Occipital lobe (tissue), 2 donors: ENCODE data around the gene TMEM184B. TPM values are rescaled to one million over a fixed set of nuclear protein-coding genes. Genes with fewer than 3 reads are reported as not detected.

Source experiments
- DNase-seq: peaks from one replicate; lab custom pipeline; 2025; lab: John Stamatoyannopoulos, UW
- total RNA-seq: library from RNA; depleted of rRNA; stranded (reverse); fragments of >200 nt; gene quantifications from one replicate; pipeline ENCODE4 v1.2.3, GENCODE V29; 2014

Gene TMEM184B
- total RNA-seq, 1 donor from 2014 or later, result 10.9 TPM

DNA sequence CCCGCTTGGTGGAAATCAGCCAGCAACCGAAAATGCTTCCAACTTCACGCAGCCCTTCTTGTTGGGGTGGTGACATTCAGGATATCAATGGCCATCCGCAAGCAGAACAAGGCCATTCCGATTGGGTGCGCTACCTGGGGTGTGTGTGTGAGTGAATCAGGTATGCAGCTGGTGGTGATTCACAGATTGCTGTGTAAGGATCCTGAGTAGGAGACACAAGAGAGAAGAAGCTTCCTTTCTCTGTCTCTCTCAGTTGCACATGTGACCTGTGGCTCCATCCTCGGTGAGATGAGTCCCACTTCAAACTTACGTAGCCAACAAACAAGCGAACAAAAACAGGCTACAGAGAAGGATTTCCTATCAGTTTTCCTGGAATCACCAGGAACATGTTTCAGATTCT lies 9.6 kb upstream of the TMEM184B start:
- no peak for DNase-seq

DNA sequence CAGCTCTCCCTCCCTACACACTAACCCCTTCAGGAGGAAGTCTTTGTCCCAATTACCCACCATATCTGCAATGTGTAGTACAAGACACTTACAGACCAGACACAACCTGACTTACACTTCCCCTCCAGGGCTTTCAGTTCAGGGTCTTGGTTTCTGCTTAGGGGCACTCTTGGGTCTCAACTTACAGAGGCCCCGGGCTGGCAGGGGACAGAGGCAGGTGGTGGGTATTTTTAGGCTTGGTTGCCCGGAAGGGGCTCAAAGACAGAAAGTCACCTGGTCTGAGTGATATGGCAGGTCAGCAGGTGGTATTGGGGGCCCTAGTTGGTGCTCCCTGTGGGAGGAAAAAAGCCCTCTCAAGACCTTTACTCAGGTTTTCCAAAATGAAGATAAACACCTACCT lies 3.4 kb upstream of the TMEM184B start:
- no peak for DNase-seq

DNA sequence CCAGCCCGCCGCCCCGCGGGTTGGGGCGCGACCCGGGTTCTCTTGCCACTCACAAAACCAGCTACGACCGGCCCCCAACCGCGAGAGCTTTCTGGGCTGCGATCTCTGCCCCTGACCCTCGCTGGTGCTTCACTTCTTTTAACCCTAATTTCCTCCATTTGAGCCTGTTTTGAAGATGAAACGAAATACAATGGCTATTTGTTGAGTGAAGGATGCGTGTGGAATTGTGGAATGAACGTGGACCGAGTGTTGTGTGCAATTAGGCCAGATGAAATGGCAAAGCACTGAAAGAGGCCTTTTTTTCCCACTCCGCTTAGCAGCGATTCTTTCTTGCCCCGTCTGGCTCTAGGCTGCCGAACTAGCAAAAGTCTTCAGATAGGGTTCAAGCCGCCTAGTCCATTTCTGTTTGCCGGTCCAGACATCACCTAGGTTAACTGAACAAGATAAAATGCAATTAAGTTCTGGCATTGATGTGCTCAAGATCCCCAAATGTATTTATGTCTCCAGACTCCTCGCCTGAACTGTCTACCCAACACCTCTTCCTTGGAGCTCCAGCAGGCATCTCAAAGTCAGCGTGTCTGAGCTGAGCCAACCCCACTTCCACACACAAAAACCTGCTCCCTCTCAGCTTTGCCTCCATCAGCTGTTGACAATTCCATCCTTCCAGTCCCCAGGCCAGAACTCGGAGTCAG lies 471 bp upstream of the TMEM184B start:
- DNase-seq, result no peak

DNA sequence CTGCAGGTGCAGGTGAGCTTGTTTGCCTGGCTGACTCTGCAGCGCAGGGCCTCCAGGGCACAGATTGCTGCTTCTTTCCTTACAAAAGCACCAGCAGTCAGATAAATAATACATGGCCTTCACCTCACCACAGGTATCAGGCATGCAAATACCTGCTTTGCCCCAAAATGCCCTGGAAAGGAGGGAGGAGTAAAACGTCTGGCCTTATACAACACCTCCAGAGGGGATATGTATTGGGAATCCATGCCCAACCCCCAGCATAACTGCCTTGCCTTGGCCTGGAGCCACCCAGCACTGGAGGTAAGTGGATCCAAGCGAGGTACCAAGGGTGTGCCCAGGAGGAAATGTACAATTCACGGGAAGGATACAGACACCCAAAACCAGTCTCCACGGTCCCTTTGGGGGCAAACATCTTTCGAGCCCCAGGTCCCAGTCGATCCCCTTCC lies 860 bp downstream of the TMEM184B start:
- no peak for DNase-seq

DNA sequence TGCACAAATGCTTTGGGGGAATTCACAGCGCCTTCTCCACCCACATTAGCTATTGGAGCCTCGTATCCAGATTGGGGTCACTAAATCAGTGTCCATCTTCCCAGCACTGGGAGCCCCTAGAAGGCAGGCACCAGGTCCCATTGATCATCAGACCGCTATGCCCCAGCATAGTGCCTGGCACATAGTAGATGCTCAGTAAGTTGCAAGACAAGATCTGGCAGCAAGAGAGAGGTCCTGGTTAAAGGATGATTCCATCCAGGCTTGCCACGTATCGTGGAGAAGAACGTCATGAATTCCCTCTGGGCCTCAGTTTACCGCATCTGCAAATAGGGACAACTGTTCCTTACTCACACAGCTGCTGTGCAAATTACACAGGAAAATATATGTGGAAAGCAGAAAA lies 1.7 kb downstream of the TMEM184B start:
- no peak for DNase-seq

DNA sequence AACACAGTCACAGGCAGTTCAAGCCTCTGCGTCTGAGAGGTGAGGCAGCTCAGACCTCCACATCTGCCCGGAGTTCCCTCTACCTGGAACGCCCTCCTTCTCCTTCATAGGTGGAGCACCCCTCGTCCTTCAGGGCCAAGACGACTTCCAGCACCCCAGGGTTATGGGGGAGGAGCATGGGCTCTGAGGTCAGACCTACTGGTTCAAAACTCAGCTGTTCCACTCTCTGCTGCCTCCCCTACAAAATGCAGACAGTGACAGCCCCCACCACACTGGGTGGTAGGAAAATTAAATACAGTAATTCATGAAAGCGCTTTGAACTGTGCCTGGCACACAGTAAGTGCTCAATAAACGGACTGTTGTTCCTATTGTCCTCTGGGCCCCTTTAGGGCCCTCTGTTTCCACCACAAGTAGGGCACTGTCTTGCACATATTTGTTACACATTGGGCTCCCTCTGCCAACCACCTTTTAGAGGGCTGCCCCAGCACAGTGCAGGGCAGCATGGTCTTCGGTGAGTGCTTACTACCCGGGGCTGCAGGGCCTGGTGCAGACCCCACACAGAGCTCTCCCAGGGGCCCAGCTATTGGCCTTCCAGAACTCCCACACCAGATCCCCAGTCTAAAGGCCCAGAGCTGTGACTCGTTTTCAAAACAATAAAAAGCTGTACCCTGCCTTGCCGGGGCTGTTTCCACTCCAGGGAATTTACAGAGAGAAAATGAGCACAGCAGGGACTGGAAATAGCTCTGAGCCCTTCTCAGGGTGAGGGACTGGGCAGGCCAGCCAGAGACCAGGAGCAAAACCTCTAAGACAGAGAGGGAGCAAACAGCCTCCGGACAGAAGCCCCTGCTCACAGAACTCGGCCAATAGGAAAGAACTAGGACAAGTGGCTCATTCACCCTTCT lies 2.5 kb downstream of the TMEM184B start:
- no peak for DNase-seq

DNA sequence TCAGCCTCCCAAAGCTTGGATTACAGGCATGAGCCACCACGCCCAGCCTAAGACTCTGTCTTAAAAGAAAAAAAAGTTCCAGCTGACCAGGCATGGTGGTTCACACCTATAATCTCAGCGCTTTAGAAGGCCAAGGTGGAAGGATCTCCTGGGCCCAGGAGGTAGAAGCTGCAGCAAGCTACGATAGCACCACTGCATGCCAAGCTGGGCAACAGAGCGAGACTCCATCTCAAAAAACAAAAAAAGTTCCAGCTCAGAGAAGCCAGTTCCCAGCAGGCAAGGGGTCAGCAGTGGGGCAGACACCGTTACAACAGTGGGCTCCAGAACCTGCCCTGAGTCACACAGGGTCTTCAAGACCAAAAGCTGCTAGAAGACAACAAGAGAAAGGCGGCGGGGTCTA lies 3.3 kb downstream of the TMEM184B start:
- no peak for DNase-seq

DNA sequence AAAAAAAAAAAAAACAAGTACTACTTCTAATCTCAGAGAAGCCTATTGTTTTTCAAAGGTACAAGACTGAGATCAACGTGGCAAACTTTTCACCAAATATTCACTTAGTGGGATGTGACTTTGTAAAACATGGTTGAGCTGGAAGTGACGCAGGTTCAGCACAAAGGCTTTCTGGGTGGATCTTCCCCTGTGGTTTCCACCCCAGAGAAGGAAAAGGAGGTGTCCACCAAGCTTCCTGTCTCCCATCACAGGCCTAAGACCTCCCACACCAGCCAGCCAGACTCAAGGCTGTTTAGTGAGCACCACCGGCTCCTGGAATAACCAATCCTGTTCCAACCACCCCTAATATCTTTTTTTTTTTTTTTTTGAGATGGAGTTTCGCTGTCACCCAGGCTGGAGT lies 5.7 kb downstream of the TMEM184B start:
- no peak for DNase-seq

DNA sequence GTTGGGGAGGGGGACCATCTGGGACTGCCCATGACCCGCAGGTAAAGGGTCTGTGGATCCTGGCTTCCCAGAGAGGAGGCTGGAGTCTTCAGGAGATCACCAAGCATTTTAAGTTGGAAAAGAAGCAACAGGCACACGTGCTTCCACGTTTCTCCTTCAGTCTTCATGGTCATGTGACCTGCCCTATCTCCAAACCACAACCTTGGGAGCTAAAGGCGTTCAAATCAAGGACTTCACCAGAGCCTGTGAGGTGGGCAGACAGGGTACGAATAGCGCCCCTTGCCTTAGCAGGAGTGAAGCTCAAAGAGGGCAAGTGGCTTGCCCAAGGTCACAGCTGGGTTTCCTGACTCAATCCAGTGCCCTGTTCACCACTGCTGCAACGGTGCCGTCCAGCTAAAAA lies 6.7 kb downstream of the TMEM184B start:
- DNase-seq, result no peak

DNA sequence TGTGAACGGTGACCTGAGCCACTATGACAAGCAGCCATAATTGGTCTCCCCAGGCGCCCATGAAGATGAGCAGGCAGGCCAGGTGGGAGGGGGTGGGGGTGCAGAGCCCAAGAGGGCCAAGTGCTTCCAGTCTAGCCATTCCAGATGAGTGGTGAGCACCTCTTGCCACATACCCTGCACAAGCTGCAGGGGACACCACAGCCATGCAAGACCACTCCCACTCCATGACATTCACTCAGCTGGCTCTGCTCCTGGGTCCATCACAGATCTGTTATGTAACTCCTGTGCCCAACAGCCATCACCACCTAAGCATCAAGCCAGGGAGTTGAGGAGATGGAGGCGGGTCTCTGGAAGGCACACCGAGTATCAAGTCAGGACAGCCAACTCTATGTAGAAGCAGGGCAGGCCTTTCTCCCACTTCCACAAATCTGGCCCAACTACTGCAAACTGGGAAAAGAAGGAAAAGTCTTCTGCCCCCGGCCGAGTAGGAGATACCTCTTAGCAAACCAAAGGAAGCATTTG lies 8.4 kb downstream of the TMEM184B start:
- DNase-seq, result no peak

DNA sequence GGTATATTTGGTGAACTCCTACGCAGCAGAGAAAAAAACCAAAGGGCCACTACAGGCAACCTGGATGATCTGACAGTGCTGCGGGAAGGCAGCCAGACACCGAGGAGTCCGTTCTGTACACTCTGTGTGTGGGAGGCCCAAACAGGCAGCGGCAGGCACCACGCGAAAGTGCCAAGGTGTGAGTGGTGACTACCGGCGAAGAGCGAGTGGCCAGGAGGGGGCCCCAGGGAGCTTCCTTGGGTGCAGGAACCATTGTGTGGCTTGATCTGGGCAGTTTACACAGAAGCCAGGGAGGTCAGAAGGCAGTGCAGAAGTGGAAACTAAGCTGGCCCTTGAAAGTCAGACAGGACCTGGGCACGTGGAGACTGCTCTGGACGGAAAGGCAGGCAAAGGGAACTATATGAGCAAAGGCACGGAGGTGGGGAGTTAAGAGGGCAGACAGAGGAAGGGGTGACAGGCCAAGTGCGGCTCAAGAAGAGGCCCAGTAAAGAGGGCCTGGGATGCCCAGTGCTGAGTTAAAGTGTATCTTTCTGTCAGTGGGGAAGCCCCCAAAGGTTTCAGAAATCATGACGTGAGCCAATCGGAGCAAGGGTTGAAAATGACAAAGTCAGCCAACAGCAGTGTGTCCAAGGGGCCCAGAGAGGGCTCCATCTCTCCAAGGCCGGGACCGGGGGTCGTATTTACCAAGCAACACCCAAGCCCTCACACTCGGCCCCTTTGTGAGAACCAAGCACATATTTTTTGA lies 10.6 kb downstream of the TMEM184B start:
- peak; percentile 76 for DNase-seq

DNA sequence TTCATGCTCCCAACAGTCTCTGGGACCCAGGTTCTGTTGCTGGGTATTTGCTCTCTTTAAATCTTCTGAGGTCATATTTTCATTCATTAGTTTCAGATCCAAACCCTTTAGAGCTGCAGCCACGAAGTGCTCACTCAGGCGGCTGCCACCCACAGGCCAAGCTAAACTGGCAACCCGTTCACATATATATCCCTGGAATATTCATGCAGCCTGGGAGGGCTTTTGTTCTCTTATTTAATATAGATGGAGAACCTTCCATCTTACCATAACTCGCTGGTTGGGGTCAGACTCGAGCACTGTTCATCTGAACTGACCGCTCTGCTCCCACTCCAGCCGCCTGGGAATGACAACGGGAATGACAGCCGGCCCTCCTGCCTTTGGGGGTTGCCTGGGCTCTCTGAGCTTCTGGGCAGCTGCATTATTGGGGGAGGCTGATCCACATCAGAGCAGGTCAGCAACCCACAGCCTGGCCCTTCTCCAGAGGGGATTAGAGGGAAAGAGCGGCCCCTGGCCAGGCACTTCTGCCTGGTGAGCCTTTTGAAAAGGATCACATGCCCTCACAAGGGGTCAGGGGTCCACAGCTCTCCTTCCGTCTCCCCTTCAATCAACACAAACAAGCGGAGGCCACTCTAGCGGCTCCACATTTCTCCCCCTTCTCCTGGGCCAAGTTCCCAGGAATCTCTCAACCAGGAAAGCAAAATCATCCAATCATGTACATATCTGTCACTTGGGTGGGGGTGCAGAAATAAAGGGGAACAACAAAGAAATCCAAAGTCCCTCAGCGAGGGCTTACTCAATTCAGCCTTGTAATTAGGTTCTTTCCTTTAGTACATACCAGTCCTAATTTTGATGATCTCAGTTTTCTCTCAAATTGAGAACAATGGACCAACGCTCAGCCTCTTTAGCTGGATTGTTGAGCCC lies 11.8 kb downstream of the TMEM184B start:
- DNase-seq, result no peak

DNA sequence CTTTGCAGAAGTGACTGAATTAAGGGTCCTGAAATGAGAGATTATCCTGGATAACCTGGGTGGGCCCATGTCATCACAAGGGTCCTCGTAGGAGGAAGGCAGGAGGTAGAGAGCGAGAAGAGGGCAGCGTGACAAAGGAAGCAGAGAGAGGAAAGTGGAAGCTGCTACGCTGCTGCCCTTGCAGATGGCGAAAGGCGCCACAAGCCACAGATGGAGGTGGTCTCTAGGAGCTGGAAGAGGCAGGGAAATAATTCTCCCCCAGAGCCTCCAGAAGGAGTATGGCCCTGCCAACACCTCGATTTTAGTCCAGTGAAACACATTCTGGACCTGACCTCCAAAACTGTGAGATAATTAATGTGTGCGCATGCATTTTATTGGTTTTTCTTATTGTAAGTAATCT lies 13.4 kb downstream of the TMEM184B start:
- no peak for DNase-seq

DNA sequence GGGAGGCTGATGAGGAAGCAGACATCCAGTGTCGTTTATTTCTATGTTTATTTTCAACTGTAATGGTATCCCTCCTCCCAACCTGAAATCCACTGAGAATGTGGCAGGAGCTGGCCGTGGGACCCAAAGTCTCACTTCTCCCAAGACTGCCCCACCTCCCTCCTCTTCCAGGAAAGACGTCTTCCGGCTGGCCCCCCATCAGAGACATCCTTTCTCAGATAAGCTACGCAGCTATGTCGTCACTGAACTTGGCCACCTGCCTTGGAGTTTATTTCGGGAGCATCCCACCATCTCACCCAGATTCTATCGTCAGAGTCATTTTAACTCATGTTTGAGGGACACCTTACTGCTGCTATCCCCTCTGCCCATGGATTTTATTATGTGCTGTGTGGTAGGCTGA lies 13.9 kb downstream of the TMEM184B start:
- no peak for DNase-seq

DNA sequence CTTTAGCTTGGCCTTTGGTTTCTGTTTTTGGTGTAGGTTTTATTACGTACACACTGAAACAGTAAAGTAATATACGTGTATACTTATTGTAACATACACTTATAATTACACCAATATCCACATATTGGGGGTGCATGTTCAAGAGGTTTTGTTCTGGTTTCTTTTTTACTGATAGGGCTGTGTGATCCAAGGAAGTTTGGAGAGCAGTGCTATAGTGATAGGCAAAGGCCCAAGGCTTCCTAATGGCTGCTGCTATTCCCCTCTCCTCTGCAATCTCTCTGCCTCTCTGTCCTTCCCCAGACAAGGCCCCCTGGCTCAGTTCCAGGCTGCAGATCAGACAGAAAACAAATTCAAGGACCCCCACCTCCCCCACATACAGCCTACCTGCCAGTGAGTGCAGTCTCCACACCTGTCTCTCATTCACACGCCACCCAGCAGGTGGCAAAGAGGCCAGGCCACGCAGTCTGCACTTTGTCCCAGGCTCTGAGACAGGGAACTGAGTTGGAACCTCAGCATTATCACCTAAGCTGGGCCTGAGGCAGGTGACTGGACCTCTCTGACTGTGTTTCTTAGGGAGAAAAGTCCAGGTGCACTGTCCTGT lies 15.1 kb downstream of the TMEM184B start:
- no peak for DNase-seq

DNA sequence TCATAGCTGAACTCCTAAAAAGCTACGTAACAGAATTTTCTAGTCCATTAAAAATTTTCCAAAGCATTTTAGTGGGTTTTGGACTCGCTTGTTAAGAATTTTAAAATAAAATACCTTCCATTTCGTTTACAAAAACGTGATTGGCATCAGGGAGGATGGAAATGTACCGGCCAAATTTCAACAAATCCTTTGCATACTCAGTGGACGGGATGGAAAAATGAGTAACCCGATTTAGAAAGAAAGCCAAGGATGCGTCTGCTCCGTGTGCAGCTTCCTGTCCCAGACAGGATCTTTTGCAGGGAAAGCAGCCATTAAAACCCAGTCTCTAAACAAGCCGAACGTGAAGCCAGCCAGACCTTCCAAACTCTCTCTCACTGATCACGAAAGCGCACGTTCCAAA lies 15.6 kb downstream of the TMEM184B start:
- peak; percentile 22 for DNase-seq

DNA sequence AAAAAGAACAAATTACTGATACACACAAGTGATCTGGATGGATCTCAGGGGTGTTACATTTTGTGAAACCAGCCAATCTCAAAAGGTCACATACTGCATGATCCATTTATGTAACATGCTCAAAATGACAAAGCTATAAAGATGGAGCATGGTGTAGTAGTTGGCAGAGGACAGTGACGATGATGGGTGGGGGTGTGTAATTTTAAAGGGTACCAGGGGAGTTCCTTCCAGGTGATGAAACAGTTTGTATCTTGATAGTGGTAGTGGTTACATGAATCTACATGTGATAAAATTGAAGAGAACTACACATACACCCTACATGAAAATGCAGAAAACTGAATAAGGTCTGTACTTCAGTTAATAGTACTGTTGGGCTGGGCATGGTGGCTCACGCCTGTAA lies 17.1 kb downstream of the TMEM184B start:
- no peak for DNase-seq

DNA sequence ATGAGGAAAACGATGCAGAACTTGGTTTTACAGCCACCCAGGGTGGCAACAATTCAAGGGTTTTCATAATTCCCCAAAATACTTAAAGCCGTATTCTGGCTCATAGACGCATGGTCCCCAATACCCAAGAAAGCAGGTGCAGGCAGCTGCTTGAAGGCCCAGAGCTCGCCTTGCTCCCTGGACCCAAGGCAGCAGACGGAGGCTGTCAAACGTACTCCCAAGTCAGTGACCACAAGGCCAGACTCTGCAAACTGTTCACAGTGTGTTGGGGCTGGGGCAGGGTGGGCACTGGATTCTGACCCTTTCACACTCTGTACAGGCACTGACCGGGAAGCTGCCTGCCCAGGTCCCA lies 21.5 kb downstream of the TMEM184B start:
- DNase-seq, result no peak

DNA sequence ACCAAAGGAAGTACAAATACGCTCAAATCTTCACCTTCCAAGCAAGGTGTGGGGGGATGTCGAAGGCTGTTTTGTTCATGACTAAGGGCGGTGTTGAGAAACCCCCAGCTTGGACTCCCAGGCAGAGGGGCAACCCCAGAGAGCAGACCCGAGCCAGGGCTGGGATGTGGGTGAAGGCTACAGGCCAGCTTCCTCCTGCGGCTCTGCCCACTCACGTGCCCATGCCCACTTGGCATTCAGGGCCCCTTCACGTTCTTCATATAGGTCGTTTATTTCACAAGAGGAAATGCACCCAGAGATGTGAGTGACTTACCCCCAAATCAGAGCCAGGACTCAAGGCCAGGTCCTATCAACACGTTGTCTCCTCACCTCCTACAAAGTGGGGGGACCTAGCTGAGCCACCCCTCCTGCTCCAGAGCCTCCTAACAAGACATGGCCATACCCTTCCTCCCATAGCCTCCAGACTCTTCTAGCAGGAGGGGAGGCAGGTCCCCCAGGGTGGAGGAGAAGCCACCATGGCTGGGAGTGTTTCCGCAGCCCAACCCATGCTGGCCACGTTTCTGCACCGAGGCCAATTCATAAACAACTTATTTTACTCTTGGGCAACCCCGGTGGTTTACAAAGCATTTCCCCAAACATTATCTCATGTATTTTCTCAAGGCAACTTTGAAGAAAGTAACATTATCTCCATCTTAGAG lies 22.0 kb downstream of the TMEM184B start:
- no peak for DNase-seq
